Activated CD8-positive, alpha-beta memory T cell treated with anti-CD3 and anti-CD28 coated beads, Interleukin-2, amount 50 U/mL, for 48 hours (primary cell): ENCODE results near the gene TTLL3.
"Not testable (repeated sequence)": the region's sequence is repeated elsewhere in the genome, so short reads cannot be mapped to it uniquely, and the experiment has no call there.

Source experiments
- DNase-seq: peaks from one replicate; pipeline ENCODE4 v3.0.0-alpha.2; 2020

TTLL3 gene

DNA sequence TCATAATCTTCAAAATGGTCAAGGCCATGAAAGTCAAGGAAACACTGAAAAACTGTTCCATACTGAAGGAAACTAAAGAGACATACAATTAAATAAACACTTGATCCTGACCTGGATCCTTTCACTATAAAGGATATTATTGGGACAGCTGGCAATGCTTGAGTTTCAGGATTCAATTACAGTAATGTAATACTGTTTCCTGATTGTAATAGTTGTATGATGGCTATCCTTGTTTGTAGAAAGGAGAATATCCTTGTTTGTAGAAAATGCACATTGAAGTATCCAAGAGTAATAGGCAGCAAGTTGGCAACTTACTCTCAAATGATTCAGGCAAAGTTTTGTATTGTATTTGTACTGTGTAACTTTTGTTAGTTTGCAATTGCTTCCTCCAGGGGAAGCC lies 65.4 kb downstream of the TTLL3 start:
- DNase-seq: no peak

DNA sequence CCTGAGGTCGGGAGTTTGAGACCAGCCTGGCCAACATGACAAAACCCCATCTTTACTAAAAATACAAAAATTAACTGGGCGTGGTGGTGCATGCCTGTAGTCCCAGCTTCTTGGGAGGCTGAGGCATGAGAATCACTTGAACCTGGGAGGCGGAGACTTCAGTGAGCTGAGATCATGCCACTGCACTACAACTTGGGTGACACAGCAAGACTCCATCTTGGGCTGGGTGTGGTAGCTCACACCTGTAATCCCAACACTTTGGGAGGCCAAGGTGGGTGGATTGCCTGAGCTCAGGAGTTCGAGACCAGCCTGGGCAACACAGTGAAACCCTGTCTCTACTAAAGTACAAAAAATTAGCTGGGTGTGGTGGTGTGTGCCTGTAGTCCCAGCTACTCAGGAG lies 66.2 kb downstream of the TTLL3 start:
- not testable (repeated sequence) for DNase-seq

DNA sequence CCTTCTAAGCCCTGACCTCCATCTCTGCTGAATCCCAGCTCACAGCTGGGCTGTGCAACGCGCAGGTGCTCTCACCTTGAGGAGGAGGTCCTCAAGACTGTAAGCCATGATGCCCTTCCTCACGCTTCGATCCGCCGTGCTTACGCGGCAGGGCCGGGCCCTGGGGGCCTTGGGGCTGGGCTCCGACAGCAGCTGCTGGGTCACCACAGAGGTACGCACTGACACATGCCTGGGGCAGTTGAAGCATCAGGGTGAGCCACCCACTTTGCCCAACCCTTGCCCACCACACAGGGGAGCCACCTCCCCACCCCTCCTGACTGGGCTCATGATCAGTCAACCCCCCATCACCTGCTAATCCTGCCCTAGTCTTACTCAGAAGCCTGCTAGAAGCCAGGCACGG lies 66.9 kb downstream of the TTLL3 start:
- DNase-seq: no peak

DNA sequence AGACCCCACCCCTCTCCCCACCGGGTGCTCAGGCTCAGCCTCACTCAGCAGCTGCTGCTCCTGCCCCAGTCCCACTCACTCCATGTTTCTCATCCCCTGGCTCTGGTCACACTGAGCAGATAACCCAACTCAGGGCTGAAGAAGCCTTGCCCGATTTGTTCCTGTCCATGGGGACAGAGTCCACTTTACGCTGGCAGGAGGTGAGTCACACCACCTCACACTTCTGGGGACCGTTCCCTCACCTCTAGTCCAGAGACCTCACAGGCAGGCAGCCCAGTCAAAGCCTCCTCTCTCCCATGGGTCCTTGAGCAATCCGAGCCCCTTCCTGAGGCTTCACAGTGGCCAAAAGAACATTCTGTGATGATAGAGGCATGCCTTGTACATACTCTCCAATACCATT lies 68.6 kb downstream of the TTLL3 start:
- no peak for DNase-seq

DNA sequence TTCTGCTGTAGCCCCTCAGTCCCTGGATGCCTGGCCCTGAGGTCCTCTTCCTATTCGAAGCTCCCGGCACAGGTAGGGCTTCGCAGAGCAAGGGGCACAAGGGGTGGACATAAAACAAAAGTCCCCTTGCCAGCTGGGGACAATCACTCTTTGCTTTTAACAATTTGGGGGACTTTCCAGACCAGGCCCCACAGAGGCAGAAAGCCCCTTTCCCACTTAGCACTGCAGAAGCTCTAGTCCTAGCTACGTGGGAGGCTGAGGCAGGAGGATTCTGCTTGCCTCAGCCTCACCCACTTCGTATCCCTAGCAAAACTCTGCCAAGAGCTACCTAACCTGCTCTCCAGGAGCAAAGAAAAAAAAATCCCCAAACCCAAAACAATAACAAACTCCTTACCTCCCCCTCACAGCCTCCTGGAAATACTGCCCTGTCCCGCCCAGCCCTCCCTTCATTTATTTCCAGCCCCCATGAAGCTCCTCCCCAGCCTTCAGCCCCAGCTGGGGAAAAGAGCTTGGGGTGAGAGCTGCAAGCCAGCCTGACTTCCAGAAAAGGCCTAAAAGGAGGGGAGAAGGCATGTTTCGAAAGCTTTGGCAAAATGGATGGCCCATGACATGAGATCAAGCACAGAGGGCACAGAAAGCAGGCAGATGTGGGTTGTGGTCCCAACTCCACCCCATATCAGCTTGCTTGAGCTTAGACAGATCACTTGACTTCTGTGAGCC lies 69.9 kb downstream of the TTLL3 start, which contains the start of gene CIDEC:
CIDEC (minus strand) TSS at position 424 of the 720 bp plus-strand sequence. CDS start 1,767 bp downstream, outside the sequence.
- DNase-seq: no peak

DNA sequence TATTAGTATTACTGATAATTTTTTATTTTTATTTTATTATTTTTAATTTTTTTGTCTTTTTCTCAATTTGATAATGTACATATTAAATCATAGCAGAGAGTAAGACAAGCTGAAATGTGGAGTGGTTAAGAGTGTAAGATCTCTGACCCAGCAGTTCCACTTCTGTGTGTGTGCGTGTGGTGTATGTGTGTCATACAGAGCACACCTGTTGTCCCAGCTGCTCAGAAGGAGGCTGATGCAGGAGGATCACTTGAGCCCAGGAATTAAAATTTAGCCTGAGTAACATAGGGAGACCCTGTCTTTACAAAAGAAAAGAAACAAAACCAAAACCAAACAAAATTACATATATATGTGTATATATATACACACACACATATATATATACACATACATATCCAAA lies 71.4 kb downstream of the TTLL3 start:
- no peak for DNase-seq

DNA sequence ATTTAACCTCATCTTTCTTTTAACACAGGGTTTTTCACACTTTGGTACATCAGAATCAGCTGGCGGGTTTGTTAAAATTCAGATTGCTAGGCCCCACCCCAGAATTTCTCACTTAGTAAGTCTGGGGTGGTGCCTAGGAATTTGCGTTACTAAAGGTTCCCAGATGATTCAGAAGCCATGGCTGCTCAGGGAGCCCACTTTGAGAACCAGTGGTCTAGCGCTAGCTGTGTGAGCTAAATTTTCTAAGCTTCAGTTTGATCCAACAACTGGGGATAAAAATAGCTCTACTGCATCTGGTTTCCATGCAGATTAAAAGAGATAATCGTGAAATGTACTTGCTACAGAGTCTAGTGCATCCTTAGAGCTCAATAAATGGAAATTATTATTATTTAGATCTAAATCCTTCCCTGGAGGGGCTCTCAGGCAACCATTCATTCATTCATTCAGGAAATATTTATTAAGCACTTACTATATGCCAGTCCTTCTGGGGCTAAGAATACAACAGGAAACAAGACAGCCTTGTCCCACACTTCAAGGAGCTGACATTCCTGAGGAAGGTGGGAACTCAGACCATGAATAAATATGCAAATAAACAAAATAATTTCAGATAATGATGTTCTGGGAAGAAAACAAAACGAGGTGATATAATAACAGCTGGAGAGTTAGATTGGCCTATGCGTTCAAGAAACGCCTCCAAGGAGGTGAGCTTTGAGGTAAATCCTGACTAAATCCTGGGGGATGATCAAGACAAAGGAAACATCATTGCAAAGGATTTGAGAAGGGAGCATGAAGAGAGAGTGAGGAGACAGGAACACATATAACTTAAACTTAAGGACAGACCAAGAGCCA lies 73.9 kb downstream of the TTLL3 start:
- DNase-seq: no peak

DNA sequence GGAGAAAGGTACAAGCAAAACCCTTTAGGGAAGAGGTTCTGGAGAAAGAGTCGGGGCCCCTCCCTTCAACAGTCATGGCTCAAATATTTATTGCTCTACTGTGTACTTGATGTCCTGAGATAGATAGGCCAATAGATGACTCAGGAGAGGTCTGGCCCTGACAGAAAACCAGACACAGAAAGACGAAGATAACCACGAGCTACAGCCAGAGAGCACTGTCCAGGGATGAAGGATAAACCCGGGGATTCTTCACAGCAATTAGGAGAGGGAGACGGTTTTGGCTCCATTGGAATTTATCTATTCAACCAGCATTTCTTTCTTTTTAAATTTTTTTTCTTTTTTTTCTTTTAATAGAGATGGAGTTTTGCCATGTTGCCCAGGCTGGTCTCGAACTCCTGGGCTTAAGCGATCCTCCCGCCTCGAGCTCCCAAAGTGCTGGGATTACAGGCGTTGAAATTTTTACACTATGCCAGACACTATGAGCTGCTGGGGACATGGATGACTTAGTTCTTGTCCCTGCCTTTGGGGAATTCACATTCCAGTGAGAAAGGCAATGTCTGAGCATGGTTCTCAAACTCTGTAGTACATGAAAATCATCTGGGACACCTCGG lies 74.6 kb downstream of the TTLL3 start:
- no peak for DNase-seq
